ENCODE data around the gene STRC. TPM values are rescaled to one million over a fixed set of nuclear protein-coding genes. Genes with fewer than 3 reads are reported as not detected.

The STRC gene
- 0.46 TPM in 1 of 2 replicates, not detected in the other for total RNA-seq

DNA sequence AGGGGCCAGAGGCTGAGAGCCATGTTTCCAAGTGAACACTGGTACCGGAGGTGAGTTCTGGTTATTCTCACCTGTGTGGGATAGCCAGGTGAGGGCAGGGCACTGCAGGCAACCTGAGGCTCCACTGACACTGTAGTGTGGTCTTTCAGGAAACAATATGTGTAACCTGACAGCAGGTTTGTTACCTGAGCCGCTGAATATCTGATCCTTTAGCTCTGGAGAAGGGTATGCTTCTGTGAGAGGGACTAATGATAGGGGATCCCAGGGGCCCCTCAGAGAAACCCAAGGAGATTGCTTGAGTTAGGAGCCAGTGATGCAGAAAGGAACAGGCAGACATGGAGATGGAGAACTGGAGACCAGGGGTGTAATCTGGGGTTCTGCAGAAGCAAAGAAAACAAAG is at the start of gene STRC:
Gene STRC (minus strand): TSS at position 101 of the 400 bp plus-strand sequence. CDS start 78 bp downstream, at position 23.

DNA sequence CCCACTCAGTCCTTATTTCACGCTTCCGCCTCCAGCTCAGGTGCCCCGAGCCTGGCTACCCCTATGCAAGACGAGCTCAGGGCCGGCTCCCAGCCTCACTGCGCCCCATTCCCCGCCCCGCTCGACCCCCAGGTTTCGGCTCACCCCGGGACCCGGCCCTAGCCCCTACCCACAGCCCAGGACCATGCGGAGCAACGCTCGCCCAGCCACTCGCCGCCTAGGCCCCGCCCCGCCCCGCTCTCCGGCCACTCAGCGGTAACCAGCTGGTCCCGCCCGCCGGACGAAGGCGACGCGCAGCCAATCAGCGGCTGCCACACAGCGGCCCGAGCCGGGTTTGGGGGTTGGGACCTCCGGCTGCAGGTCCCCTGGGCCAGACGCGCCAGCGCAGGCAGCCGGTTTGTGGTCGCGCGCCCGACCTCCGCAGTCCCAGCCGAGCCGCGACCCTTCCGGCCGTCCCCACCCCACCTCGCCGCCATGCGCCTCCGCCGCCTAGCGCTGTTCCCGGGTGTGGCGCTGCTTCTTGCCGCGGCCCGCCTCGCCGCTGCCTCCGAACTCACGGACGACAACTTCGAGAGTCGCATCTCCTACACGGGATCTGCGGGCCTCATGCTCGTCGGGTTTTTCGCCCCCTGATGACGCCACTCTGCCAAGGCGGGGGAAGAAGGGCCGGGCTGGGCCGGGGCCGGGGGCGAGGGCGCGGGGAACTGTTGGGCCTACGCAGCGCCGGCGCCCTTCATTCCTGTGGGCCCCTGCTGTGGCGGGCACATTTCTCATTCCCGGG is 30.2 kb upstream of the STRC start, which contains the start of gene CATSPER2:
Gene CATSPER2 (minus strand): TSS at position 196 of the 781 bp plus-strand sequence. CDS start 783 bp downstream, outside the sequence.

DNA sequence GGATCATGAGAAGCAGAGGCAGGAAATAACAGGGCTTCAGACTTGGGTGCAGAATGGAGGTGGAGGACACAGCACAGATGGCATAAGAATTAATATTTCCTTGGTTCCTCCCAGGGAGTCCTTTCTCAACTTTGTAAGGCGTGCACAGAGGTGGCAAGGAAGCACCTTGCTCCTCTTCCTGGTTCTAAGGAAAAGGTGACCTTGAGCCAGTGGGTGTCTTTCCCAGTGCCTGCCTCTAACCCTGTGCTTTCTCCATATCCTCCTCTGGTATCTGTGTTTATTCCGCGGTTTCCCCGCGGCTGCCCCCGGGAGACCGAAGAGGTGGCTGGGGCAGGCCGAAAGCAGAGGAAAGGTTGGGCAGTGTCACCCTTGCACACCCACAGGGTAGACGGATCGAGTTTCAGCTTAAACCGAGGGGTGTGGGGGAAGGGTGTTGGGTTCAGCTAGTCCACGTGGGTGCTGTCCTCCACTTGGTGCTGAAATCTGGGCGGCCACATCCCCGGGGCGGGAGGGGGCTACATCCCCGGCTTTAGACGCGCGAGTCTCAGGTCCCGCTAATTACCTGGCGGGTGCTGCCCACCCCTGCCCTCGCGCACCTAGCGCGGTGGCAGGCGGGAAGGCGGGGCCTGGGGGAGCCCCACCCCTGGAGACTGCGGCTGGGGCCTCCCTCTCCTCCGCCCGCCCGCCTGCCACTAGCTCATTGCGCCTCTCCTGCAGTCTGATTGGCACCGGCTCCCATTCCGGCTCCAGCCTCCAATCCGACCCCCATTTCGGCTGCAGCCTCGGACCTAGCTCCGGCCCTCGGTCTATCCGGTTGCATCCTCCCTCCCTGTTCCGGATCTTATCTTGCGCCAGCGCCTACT is 25.0 kb downstream of the STRC start, which contains the start of gene CKMT1B:
Gene CKMT1B (plus strand): TSS at position 700 of the 863 bp plus-strand sequence. CDS start 192 bp downstream, outside the sequence.

DNA sequence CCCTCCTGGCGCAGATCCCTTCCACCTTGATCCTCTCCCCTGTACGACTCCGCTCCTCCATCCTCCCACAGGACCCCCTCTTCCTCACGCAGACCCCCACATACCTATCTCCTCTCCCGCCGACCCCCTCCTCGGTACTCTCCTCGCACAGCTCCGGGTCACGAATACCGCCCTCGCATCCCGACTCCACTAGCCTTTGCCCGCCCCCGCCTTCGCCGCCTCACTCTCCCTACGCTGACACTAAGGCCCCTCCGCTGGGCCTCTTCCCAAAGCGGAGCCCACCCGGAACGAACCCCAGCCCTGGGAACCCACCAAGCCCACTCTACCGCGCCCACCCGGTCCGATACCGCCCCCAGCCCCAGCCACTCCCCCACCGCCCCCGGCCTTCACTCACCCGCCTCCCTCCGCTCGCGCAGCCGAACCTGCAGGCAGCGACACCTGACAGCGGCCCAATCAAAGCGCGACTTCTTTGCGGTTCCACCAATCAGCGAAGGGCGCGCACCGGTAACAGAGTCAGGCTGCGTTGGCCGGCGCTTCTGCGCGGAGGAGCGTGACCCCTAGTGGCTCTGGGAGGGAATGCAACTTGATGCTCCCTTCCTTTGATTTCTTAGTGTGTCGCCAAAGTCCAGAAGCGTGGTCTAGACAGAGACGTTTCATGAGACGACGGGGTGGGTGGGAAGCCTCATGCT is 28.7 kb downstream of the STRC start, which contains the start of gene PPIP5K1:
Gene PPIP5K1 (minus strand): TSS at position 431 of the 689 bp plus-strand sequence. CDS start 5,704 bp downstream, outside the sequence.

Other genes starting within 250 kb of the STRC start
- 12.0 and 19.3 TPM in 2 replicates for gene ZSCAN29, start 247.8 kb downstream of the STRC start, total RNA-seq
- gene TUBGCP4, start 247.7 kb downstream of the STRC start, total RNA-seq = 12.7 and 17.9 TPM in 2 replicates
- gene TP53BP1, start 125.6 kb downstream of the STRC start, total RNA-seq = 47.1 and 58.2 TPM in 2 replicates
- 0.65 and 1.5 TPM in 2 replicates for gene MAP1A, start 101.2 kb downstream of the STRC start, total RNA-seq
- gene PPIP5K1, start 28.6 kb downstream of the STRC start, total RNA-seq = 6.8 and 23.4 TPM in 2 replicates
- gene CKMT1B, start 24.8 kb downstream of the STRC start, total RNA-seq = not detected in 2 replicates
- 0.76 and 1.6 TPM in 2 replicates for gene CATSPER2, start 30.0 kb upstream of the STRC start, total RNA-seq
- not detected in 2 replicates for gene CKMT1A, start 75.1 kb upstream of the STRC start, total RNA-seq
- 179 and 183 TPM in 2 replicates for gene PDIA3, start 127.6 kb upstream of the STRC start, total RNA-seq
- gene ELL3, start 158.2 kb upstream of the STRC start, total RNA-seq = 1.1 and 4.5 TPM in 2 replicates
- 352 and 745 TPM in 2 replicates for gene SERF2, start 173.5 kb upstream of the STRC start, total RNA-seq
- not detected in 2 replicates for gene SERINC4, start 181.4 kb upstream of the STRC start, total RNA-seq
- gene HYPK, start 181.8 kb upstream of the STRC start, total RNA-seq = 2.9 and 23.7 TPM in 2 replicates
- 26.6 and 40.0 TPM in 2 replicates for gene MFAP1, start 205.9 kb upstream of the STRC start, total RNA-seq
- gene WDR76, start 208.2 kb upstream of the STRC start, total RNA-seq = 15.6 and 23.7 TPM in 2 replicates

All from epithelial cell of umbilical artery (primary cell).